ENCODE measurements around the gene ONECUT3.

GRCh38 chr19:1704339-1704738, 49.0 kb upstream of the ONECUT3 start:
- TF ChIP-seq, protein P1, sequence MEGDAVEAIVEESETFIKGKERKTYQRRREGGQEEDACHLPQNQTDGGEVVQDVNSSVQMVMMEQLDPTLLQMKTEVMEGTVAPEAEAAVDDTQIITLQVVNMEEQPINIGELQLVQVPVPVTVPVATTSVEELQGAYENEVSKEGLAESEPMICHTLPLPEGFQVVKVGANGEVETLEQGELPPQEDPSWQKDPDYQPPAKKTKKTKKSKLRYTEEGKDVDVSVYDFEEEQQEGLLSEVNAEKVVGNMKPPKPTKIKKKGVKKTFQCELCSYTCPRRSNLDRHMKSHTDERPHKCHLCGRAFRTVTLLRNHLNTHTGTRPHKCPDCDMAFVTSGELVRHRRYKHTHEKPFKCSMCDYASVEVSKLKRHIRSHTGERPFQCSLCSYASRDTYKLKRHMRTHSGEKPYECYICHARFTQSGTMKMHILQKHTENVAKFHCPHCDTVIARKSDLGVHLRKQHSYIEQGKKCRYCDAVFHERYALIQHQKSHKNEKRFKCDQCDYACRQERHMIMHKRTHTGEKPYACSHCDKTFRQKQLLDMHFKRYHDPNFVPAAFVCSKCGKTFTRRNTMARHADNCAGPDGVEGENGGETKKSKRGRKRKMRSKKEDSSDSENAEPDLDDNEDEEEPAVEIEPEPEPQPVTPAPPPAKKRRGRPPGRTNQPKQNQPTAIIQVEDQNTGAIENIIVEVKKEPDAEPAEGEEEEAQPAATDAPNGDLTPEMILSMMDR (IDR thresholded peaks at IDR 0.05), result no peak
- no peak for TF ChIP-seq POLR2AphosphoS5 (IDR thresholded peaks at IDR 0.05)
